Ishikawa (cell line): ENCODE results near the gene DOCK8.

ENCODE experiments used
- CREB1 ChIP-seq: IDR thresholded peaks from 2 replicates; pipeline ENCODE4 v1.6.1; 2012; ENCODE audit warnings: low read depth
- YY1 ChIP-seq: IDR thresholded peaks from 2 replicates; pipeline ENCODE4 v1.6.1; 2012; ENCODE audit warnings: low read depth
- TF ChIP-seq, protein P1 (sequence below): IDR thresholded peaks from 2 replicates; pipeline ENCODE4 v1.6.1; 2012

DNA sequence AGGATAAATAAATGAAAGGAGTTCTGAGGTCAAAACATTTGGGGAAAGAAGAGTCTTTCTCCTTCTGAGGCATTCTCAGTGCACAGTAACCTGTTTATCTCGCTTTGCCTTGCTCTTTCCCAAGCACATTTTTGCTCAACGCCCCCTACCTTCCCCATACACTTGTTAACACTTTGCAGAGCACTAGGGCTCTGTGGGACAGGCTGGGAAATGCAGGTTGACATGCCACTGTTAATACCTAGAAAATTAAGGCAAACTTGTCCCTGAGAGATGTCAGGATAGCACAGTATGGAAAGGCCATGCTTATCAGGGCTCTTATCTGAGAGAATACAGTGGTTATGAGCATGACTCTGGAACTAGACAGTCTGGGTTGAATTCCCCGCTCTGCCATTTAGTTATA is 152.0 kb downstream of the DOCK8 start:
- TF ChIP-seq, protein P1, sequence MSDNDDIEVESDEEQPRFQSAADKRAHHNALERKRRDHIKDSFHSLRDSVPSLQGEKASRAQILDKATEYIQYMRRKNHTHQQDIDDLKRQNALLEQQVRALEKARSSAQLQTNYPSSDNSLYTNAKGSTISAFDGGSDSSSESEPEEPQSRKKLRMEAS = no peak
- TF ChIP-seq CREB1 (no peak), YY1 (no peak)
